ENCODE data around the gene GBX2.

GBX2 gene

DNA sequence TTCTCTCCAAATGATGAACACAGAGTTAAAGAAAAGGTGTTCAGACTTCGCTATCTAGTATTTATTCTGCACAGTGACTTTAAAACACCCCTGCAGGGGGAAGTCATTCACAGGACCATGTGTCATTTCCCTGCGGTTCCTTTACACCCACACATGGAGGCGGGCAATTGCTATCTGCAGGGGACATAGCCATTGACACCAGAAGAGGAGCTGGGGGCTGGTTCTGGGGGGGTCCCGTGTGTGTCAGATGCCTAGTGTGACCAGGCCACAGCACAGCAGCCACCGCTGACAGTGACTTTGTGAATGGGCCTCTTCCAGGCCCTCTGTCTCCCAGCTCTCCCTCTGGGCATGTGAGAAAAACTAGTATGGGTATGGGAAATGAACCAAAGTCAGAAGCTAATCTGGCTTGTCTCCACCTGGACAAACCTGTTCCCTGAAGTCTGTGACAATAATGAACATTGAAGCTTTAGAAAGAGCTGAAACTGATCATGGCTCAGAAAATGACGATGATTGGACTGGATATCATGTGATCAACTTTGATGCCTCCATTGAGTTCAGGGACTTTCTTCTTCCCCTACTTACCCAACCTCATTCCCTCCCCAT lies 7.5 kb upstream of the GBX2 start:
- TF ChIP-seq, protein P1, sequence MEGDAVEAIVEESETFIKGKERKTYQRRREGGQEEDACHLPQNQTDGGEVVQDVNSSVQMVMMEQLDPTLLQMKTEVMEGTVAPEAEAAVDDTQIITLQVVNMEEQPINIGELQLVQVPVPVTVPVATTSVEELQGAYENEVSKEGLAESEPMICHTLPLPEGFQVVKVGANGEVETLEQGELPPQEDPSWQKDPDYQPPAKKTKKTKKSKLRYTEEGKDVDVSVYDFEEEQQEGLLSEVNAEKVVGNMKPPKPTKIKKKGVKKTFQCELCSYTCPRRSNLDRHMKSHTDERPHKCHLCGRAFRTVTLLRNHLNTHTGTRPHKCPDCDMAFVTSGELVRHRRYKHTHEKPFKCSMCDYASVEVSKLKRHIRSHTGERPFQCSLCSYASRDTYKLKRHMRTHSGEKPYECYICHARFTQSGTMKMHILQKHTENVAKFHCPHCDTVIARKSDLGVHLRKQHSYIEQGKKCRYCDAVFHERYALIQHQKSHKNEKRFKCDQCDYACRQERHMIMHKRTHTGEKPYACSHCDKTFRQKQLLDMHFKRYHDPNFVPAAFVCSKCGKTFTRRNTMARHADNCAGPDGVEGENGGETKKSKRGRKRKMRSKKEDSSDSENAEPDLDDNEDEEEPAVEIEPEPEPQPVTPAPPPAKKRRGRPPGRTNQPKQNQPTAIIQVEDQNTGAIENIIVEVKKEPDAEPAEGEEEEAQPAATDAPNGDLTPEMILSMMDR (IDR thresholded peaks at IDR 0.05; ENCODE audit: insufficient read depth, low read length) = no peak
- TF ChIP-seq, protein P2, sequence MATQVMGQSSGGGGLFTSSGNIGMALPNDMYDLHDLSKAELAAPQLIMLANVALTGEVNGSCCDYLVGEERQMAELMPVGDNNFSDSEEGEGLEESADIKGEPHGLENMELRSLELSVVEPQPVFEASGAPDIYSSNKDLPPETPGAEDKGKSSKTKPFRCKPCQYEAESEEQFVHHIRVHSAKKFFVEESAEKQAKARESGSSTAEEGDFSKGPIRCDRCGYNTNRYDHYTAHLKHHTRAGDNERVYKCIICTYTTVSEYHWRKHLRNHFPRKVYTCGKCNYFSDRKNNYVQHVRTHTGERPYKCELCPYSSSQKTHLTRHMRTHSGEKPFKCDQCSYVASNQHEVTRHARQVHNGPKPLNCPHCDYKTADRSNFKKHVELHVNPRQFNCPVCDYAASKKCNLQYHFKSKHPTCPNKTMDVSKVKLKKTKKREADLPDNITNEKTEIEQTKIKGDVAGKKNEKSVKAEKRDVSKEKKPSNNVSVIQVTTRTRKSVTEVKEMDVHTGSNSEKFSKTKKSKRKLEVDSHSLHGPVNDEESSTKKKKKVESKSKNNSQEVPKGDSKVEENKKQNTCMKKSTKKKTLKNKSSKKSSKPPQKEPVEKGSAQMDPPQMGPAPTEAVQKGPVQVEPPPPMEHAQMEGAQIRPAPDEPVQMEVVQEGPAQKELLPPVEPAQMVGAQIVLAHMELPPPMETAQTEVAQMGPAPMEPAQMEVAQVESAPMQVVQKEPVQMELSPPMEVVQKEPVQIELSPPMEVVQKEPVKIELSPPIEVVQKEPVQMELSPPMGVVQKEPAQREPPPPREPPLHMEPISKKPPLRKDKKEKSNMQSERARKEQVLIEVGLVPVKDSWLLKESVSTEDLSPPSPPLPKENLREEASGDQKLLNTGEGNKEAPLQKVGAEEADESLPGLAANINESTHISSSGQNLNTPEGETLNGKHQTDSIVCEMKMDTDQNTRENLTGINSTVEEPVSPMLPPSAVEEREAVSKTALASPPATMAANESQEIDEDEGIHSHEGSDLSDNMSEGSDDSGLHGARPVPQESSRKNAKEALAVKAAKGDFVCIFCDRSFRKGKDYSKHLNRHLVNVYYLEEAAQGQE (IDR thresholded peaks at IDR 0.05; ENCODE audit: insufficient replicate concordance, low read depth) = no peak
- no peak for TF ChIP-seq GABPA (IDR thresholded peaks at IDR 0.05; ENCODE audit: low read depth)
- no peak for TF ChIP-seq SPI1 (IDR thresholded peaks at IDR 0.05; ENCODE audit: borderline replicate concordance, low read depth)
- no peak for TF ChIP-seq POLR2AphosphoS5 (IDR thresholded peaks at IDR 0.05; ENCODE audit: low read depth)
- no peak for DNase-seq (ENCODE audit: low read depth in 1 of 2, low spot score in 1 of 2)
- Histone ChIP-seq H3K27me3 (ENCODE audit: insufficient read depth, poor library complexity, severe bottlenecking) (peaks cover 46% of the 10 kb centered on the region), H3K4me3 (replicated peaks; ENCODE audit: insufficient read depth, low read length) (no peak overlapping the region), H3K27ac (replicated peaks) (no peak overlapping the region)

DNA sequence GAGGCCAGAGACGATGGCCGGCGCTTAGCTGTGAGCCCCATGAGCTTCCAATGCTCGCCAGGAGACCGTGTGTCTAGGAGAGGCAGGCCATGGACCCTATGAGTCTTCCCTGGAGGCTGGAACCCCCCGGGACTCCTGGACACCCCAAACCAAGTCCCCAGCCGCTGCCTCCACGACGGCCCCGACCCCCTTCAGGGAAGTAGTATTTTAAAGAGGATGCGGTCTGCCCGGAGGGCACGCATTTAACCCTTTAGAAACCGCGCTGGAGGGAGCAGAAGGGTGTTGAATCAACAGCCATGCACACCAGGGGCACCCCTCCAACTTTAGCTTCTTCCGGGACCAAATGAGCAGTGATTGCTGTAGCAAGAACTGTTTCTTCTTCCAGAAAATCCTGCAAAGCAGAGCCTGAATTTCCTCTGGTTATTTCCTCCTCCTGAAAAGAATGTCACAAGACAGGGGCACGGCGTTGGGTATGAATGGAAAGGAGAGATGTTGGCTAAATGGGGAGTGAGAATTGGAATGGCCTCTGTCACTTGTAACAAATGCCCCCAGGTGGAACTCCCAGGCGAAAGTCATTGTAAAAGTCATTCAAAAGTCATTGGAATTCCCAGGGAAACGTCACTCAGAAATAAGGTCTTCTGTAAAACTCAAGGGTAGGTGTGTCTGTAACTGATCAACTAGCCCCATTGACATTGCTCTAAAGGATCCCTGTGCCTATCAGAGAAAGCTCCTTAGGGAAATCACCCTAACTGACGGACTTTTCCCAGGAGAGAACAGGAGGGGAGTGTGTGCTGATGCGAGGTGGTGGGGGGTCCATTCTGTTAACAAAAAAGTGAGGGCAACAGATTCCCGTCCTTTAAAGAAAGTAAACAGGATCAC lies 5.8 kb upstream of the GBX2 start:
- DNase-seq (ENCODE audit: low read depth in 1 of 2, low spot score in 1 of 2) = no peak
- TF ChIP-seq SPI1 (IDR thresholded peaks at IDR 0.05; ENCODE audit: borderline replicate concordance, low read depth) = no peak
- TF ChIP-seq POLR2AphosphoS5 (IDR thresholded peaks at IDR 0.05; ENCODE audit: low read depth) = no peak
- TF ChIP-seq, protein P2 (IDR thresholded peaks at IDR 0.05; ENCODE audit: insufficient replicate concordance, low read depth) = no peak
- TF ChIP-seq, protein P1 (IDR thresholded peaks at IDR 0.05; ENCODE audit: insufficient read depth, low read length) = no peak
- TF ChIP-seq GABPA (IDR thresholded peaks at IDR 0.05; ENCODE audit: low read depth) = no peak
- Histone ChIP-seq H3K27ac (replicated peaks) (no peak overlapping the region), H3K4me3 (replicated peaks; ENCODE audit: insufficient read depth, low read length) (no peak overlapping the region), H3K27me3 (ENCODE audit: insufficient read depth, poor library complexity, severe bottlenecking) (peaks cover 52% of the 10 kb centered on the region)

DNA sequence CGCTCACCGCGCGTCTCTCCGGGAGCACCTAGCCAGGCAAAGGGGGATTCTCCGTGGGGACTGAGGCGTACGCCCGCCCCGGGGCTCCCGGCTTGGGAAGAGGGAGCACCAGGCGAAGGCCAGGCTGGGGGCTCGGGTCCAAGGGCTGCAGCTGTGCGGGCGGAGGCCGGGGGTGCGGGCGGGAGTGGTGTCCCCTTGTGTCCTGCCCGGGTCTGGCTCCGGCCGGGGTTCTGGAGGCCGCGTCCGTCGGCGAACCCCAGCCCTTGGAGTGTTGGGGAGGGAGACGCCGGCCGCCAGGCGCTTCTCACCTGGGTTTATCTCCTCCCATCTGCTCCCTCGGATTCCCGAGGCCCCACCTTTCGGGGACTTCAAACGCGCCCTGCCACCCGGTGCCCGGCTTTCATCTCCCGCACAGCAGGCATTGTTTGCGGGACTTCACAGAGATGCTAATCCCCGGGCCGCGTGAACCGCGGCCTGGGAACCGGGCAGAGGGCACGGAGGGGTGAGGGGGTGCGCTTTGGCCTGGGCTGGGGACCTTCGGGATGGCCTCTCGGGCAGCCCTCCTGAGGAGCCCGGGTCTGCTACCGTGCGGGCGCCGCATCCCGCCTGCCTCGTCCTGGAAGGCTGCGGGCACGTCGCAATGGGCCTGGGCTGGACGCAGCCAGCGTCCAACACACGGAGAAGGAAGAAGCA lies 5.0 kb upstream of the GBX2 start:
- H3K27me3 ChIP-seq (ENCODE audit: insufficient read depth, poor library complexity, severe bottlenecking) = peaks cover 52% of the 10 kb centered on the region
- no peak overlapping the region for H3K4me3 ChIP-seq (replicated peaks; ENCODE audit: insufficient read depth, low read length)

More for the DNA sequence above, 5.0 kb upstream of the GBX2 start:
- TF ChIP-seq, protein P2 (IDR thresholded peaks at IDR 0.05; ENCODE audit: insufficient replicate concordance, low read depth) = no peak
- no peak for TF ChIP-seq POLR2AphosphoS5 (IDR thresholded peaks at IDR 0.05; ENCODE audit: low read depth)
- TF ChIP-seq GABPA (IDR thresholded peaks at IDR 0.05; ENCODE audit: low read depth) = no peak
- TF ChIP-seq, protein P1 (IDR thresholded peaks at IDR 0.05; ENCODE audit: insufficient read depth, low read length) = no peak
- TF ChIP-seq SPI1 (IDR thresholded peaks at IDR 0.05; ENCODE audit: borderline replicate concordance, low read depth) = no peak
- DNase-seq (ENCODE audit: low read depth in 1 of 2, low spot score in 1 of 2) = no peak
- no peak overlapping the region for H3K27ac ChIP-seq (replicated peaks)
